GM18498 (cell line): ENCODE results near the gene COX8A.
"Not testable (repeated sequence)": the region's sequence is repeated elsewhere in the genome, so short reads cannot be mapped to it uniquely, and the experiment has no call there.

Experiments
- ATAC-seq: cut with Tn5 transposase; IDR thresholded peaks from one replicate; pipeline ENCODE4 v1.9.1; 2021; ENCODE audit warnings: mild to moderate bottlenecking, moderate library complexity; ENCODE audit not compliant: unreplicated experiment

The COX8A gene

DNA sequence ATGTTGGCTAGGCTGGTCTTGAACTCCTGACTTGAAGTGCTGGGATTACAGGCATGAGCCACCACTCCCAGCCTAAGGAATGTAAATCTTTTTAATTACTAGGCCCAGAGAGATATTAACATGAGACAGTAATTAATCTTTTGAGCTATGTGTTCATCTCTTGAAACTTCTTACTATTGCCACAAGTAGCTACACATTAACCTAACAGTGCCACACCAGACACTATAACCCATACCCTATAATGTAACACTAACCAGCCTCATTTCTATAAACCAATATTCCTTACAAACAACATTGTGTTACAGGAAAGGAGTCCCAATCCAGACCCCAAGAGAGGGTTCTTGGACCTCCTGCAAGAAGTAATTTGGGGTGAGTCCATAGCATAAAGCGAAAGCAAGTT lies 8.0 kb upstream of the COX8A start:
- no peak for ATAC-seq

GRCh38 chr11:63969461-63969860 lies 5.0 kb upstream of the COX8A start:
- ATAC-seq = no peak

GRCh38 chr11:63970902-63971301 lies 3.5 kb upstream of the COX8A start:
- no peak for ATAC-seq

DNA sequence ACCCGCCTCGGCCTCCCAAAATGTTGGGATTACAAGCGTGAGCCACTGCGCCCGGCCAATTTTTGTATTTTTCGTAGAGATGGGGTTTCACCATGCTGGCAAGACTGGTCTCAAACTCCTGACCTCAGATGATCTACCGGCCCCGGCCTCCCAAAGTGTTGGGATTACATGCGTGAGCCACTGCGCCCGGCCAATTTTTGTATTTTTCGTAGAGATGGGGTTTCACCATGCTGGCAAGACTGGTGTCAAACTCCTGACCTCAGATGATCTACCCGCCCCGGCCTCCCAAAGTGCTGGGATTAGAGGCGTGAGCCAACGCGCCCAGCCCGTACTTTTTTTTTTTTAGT lies 535 bp upstream of the COX8A start:
- ATAC-seq = not testable (repeated sequence)

- no peak for ATAC-seq
These were observed 4.3 kb downstream of the COX8A start for GRCh38 chr11:63978551-63979239.

GRCh38 chr11:63979426-63979825 lies 5.0 kb downstream of the COX8A start:
- no peak for ATAC-seq

GRCh38 chr11:63985812-63986155 lies 11.4 kb downstream of the COX8A start:
- peak; percentile 58 for ATAC-seq

GRCh38 chr11:63986156-63986931 lies 11.9 kb downstream of the COX8A start, which contains the start of gene OTUB1:
Gene OTUB1 (plus strand): TSS chr11:63986438. CDS start chr11:63986457, 19 bp downstream.
- ATAC-seq = peak; percentile 92

DNA sequence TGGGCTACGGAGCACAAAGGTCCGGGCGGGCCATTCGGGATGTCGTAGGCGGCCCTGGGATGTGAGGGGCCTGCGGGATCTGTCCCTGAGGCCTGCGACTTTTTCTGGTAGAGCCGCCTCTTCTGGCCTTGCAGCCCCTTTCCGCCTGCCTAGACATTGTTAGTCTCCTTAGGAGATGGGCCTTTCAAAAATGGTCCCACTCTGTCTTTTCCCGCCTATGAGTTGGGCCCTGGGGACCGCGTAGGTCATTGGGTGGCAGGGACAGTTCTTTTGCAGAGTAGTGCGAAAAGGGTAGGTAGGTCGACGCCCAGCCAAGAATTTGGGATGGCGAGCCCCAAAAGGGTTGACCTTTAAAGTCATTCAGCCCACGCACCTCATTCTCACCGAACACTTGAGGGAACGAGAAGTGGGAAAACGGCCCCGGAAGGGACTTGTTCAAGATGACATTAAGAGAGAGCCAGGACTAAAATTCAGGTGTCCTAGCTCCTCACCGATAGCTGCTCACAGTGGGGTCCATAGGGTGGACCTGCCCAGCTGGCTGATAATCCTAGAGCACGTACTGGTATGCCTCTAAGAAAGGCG lies 12.6 kb downstream of the COX8A start:
- ATAC-seq = no peak

- no peak for ATAC-seq
These were observed 17.1 kb downstream of the COX8A start for GRCh38 chr11:63991558-63991957.

DNA sequence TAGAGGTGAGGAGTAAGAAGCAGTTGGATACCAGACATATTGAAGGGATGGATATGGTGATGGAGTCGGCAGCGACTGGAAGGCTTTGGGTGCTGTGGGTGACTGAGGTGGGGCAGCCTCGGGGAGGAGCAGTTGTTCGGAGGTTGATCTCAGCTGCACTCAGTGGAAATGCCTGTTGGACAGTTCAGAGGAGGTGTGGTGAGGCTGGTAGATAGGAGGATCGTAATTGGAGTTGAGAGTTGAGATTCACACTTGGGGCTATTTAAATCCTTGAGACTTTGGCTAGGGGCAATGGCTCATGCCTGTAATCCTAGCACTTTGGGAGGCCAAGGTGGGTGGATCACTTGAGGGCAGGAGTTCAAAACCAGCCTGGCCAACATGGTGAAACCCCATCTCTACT lies 18.7 kb downstream of the COX8A start:
- ATAC-seq = no peak

- ATAC-seq = no peak
These were observed 19.6 kb downstream of the COX8A start for GRCh38 chr11:63993993-63994392.

- ATAC-seq = no peak
These were observed 22.1 kb downstream of the COX8A start for GRCh38 chr11:63996512-63996911.

- ATAC-seq = no peak
These were observed 22.8 kb downstream of the COX8A start for GRCh38 chr11:63997104-63997700.

DNA sequence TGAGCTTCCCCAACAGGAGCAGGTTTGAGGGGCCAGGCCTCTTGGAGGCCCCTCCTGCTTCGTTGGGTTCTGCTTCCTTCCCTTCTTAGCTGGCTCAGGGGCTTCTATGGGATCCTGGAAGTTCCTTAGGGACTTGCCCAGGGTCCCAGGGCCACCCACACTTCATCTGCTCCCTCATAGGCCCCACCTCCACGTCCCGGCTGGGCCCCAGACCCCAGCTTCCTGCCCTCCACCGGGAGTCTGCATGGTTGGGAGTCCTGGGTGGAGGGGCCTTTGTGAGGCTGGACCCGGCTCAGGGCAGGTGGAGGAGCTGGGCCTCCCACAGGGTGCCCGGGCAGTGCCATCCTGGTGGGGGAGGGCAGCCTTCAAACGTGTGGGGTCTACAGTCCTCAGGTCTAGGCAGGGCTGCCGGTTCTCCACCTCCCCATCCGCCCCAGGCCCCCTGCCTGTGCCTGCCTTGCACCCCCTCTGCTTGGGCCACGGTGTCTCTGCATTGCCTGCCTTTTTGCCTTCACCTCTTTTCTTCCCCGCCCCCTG lies 23.4 kb downstream of the COX8A start:
- ATAC-seq = no peak

DNA sequence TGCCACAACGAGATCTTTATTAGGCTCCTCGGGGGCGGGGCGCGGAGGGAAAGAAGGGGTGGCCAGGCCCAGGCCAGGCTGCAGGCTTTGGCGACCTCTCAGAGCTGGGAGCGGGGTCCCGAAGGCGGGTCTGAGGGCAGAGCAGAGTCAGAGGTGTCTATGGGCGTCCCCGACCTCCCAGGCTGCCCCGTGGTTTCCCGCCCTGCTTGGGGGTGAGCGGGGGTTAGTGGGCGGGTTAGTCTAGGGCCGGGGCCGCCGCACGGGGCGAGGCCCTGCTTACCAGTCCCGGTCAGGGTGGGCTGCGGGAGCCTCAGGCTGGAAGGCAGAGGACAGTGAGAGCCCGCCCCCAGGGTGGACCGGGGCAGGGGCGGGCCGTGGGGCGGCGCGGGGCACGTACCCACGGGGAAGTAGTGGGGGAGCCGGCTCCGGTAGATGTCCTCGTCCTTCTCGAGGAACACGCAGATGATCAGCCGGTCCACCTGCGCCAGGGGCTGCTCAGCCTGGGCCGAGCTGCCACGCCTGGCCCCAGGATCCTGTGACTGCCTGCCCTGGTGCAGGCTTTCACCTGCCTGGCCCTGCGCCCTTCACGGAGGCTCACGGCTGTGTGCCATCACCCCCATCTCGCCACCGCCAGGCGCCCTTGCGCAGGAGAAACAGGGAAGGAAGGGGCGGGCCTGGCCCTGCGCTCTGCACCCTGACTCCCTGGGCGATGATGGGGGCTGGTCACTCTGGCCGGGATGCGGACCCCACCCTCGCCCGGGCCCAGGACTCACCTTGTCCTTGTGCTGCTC lies 24.3 kb downstream of the COX8A start:
- ATAC-seq = no peak

GRCh38 chr11:63999349-64000025 lies 25.1 kb downstream of the COX8A start:
- no peak for ATAC-seq

DNA sequence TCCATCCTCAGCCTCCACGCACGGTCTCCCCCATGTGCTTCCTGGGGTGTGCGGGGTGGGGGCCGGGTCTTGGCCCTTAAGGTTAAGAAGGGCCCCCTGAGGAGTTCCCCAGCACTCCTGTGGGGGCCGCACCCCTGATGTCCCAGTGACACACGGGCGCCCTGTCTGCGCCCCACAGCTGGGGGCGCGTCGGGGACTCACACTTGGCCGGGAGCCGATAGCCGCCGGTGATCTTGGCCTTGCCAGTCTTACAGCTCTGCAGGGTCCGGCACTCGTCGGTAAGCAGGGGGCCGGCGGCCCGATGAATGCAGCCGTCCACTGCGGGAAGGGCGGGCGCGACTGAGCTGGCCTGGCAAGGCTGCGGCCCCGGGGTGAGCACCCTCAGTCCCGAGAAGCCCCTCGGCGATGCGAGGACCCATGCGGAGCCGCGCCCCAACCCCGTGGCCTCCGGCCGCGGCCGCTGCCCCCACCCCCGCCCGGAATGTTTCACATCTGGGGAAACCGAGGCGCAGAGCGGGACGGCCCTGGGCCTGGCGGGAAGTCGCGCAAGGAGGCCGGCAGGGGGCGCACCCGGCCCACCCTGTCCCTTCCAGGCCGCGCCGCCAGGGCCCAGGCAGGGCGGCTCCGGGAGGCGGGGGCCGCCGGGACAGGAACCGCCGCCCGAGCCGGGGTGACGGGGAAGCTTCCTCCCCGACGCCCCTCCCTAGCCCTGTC lies 25.8 kb downstream of the COX8A start:
- no peak for ATAC-seq

DNA sequence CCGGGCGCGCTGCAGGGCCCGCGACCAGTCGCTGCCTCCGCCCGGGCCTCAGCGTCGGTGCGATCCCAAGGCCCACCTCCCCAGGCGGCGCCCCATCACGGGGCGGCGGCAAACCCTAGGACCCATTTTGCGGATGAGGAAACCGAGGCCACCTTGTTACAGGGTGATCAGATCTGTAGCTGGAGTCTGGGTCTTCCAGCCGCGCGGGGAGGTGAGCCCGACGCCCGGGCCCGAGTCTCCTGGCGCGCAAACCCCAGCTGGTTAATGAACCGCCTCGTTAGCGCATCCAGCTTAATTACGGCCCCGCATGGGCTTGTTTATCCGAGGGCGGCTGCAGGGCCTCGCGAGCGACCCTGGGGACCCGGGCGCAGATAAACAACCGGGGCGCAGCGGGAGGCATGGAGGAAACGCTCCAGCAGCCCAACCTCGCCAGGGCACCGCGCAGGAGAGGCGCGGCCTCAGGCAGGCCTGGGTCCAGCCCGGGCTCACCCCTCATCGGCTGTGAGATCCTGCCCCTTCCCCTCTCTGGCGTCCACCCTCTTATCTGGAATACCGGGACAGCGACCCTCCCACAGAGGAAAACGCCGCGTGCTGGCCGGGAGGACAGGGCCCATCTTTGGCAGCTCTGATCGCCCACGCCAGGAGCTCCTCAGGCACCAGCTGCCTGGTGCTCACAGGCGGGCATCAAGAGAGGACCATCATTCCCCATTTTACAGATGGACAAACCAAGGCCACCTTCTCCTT lies 26.5 kb downstream of the COX8A start:
- no peak for ATAC-seq
